Ramos (cell line): ENCODE measurements around the gene TRAPPC3L.

Experiments used
- in situ Hi-C: fragments of 300-500 bp; cut with MboI; formaldehyde crosslinking; loops from one replicate; pipeline ENCODE4 v1.14.3; 2022; ENCODE audit warnings: low sequenced_read_pairs; ENCODE audit not compliant: unreplicated experiment

TRAPPC3L gene

GRCh38 chr6:116560130-116560529, 14.6 kb upstream of the TRAPPC3L start:
- in situ Hi-C loops = no loop called here

- in situ Hi-C loops = no loop called here
Observed at GRCh38 chr6:116557893-116558292, 12.4 kb upstream of the TRAPPC3L start.

DNA sequence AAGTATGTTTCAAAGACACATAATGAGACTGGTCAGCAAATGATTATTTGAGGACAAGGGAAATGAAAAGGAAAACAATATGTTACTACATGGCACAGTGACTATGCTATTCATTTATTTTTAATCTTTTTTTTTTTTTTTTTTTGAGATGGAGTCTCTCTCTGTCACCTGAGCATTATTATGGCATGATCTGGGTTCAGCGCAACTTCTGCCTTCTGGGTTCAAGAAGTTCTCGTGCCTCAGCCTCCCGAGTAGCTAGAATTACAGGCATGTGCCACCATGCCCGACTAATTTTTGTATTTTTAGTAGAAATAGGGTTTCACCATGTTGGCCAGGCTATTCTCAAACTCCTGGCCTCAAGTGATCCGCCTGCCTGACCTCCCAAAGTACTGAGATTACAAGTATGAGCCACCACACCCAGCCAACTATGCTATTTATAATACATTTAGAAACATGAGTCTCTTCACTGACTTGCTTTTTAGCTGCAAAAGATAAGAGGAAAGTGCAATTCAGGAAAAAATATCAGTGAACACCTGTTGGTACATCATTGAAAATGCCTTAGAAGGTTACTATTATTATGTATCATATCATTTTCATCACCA, 11.4 kb upstream of the TRAPPC3L start:
- in situ Hi-C loops = no loop called here

GRCh38 chr6:116556065-116556464, 10.6 kb upstream of the TRAPPC3L start:
- in situ Hi-C loops = no loop called here

GRCh38 chr6:116553451-116553850, 8.0 kb upstream of the TRAPPC3L start, which contains the start of gene CALHM4:
TSS of gene CALHM4 (plus strand) at chr6:116553751. CDS start at chr6:116553794, 43 bp downstream.
- in situ Hi-C loops = no loop called here

DNA sequence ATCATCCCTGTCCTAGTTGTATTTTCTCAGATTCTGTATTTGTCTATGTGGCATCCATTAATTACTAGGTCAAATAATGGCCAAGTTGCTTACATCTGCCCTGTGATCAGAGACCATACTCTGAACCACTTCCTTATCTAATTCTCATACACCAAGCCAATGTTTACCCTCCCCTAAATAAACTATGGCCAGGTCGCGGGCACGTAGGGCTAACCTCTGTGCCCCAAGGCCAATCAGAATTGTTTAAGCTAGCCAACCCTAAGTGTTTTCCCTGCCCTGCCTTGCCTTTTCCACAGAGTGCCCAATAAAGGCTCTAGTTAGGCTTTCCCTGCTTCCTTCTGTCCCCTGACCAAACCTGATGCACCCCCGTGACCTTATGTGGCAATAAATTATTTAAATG, 5.3 kb upstream of the TRAPPC3L start:
- in situ Hi-C loops = no loop called here

DNA sequence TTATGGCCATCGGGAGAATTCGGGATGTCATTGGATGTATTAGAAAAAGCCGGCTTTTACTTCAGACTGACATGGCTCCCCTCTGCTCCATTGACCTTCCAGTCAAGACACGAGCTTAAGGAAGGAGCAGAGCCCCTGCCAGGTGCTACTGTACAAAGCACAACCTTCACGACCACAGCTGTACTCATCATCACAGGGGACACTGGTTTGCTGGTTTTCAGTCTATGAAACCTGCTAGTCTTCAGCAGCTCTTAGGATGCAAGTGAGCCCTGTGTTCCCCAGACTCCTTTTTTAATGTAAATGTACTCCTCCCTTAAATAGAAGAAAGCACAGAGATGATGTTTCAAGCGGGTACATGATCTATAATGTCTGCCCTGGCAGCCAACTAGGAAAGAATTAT, 1.9 kb upstream of the TRAPPC3L start:
- in situ Hi-C loops = loop anchor here (10.0 kb wide), 1 partner anchor 253 kb away; no protein-coding TSS in a partner anchor

GRCh38 chr6:116543149-116543548, 2.3 kb downstream of the TRAPPC3L start:
- in situ Hi-C loops = loop anchor here (10.0 kb wide), 1 partner anchor 248 kb away; no protein-coding TSS in a partner anchor

- in situ Hi-C loops = loop anchor here (10.0 kb wide), 1 partner anchor 248 kb away; no protein-coding TSS in a partner anchor
Observed at GRCh38 chr6:116542426-116542825, 3.1 kb downstream of the TRAPPC3L start.

DNA sequence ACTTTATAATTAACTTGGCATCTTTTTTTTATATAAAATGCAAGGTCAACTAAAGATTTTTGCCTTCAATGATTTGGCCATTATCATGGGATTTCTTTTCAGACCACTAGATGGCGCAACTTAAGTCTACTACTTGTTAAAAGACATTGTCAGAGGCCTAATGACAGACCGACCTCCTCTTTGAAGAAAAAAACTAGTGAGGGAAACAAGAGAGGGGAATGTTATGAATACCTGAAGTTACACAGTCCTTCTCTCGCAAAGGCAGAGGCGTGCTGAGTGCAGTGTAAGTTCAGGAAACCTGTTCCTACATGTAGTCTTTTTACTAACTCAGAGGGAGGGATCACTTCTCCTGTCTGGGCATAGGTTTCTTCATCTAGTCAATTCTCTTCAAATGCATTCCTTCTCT, 9.3 kb downstream of the TRAPPC3L start:
- in situ Hi-C loops = no loop called here

DNA sequence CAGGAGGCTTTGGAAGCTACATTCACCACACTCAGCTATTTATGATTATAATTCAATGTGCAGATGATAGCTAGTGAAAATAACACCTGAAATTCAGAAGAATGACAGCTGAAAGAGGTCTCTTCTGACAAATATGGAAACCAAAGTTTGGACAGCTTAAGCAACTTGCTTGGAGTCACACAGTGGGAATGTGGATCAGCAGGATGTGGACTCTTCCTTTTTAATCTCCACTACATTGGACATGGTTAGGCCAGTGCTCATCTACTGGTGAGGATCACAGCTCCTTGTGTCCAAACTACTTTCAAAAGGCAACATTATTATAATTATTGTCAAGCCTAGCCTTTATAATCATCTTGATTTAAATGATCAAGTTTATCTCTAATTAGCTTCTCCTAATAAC, 10.4 kb downstream of the TRAPPC3L start:
- in situ Hi-C loops = no loop called here

DNA sequence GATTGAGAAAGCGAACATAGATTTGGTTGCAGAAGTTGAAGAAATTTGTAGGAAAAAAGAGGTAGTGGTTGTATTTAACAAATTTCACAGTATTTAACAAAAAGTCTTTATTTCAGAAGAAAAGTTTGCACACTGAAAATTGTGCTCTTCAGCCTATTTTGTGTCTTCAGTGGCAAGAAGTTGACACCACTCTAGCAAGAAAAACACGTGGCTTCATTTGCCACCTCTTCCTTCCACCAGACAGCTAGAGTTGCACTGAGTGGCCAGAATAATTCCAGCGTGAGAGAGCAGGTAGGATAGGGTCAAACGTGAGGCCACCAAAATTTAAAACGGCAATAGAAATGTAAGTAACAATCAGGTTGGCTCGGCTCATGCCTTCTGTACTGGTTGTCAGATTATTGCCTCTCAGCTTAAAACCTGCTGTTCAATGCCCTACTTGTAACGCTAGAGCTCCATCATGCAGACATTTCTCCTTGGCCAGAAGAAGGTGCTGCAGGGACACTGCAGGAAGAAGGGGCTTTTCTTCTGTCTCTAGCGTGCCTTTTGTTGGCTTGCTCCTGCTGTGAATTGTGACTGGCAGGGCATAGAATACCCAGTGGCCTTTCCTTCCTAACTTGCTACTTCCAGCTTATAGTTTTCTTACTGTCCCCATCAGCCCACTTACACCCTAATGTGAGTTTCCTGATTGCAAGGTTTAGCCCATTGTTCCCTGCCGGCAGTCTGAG, 12.1 kb downstream of the TRAPPC3L start:
- in situ Hi-C loops = no loop called here

DNA sequence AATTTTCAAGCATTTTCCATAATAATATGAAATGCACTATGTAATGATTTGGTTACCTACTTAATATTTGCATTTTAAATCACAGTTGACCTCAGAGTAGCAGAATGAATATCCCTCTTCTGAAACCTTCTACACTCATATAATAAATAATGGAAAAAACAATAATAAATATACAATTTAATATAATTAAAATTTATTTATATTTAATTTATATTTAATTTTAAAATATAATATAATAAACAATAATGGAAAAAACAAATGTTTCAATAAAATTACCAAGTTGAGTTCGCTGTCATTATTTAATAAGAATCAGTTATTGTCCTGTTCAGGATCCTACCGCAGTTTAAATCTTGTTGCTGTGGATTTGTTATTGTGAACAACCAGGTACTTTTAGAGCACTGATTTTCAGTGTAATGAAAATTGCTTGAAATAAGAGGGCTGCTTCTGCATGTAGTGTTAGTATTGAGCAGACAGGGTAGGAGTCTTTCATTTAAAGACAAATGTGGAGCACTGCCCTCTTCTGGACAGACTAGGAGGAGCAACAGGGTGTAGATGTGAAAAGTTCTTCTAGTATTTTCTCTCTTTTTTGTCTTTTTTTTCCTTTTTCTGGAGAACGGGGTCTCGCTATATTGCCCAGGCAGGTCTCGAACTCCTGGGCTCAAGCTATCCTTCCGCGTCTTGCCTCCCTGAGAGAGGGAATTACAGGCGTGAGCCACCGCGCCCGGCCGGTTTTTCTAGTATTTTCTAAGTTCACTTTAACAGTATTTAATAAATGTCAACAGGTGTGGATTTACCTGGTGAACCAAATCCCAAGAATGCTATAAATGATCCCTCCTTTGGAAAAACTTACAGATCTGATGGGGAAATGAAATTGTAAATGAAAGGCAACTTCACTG, 13.6 kb downstream of the TRAPPC3L start:
- in situ Hi-C loops = no loop called here

GRCh38 chr6:116530436-116530835, 15.0 kb downstream of the TRAPPC3L start:
- in situ Hi-C loops = no loop called here

DNA sequence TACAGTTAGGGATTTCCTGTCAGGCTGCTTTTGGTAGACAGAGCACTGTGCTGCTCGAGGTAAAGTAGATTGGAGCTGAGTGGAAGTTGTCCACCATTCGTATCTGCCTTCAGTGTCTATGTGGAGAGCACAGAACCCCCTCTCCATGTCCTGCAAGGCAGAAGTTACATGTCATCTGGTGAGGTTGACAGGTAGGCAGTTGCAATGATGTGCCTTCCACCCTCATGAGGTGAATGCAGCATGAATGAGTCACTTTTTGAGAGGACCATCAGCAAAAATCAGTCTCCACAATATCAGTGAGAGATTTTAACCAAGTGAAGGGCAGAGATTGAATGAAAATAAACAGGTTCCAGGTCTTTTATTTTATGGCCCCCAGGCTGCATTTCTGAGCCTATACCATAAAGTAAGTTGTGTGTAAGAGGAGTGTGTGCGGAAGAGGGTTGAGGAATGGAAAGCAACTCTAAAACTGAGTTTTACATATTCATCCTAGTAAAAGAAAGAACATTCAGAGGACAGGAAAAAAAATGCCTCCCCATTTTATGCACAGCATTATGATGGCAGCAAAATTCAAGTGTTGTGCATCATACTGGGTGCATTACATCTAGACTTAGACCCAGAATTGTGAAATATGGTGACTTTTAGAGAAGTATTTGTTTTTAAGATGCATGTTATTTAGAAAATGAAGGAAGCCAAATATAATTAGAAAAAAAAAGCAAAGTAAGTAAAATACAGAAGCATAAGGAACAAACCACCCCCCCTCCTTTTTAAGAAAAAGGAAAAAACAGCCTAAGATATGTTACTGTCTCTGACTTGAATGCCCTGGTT, 15.8 kb downstream of the TRAPPC3L start:
- in situ Hi-C loops = no loop called here

DNA sequence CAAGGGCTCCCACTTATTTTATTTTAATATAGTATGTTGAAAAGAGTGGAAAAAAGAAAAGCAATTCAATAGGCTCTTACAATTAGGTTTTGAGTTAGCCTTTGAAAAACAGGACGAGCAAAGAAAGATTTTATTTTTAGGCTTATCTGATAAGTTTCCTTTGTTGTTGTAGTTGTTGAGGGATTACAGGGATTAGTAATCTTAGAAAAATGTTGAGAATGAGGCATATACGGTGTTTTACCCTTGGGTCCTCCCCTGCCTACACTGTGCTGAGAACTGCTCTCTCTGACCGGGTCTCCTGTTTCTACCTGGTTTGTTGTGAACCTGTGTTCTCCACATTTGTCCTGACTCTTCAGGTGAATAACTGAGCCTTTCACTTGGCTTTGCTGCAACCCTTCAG, 16.7 kb downstream of the TRAPPC3L start:
- in situ Hi-C loops = no loop called here

- in situ Hi-C loops = no loop called here
Observed at GRCh38 chr6:116528133-116528532, 17.4 kb downstream of the TRAPPC3L start.

- in situ Hi-C loops = no loop called here
Observed at GRCh38 chr6:116524236-116524635, 21.2 kb downstream of the TRAPPC3L start.

DNA sequence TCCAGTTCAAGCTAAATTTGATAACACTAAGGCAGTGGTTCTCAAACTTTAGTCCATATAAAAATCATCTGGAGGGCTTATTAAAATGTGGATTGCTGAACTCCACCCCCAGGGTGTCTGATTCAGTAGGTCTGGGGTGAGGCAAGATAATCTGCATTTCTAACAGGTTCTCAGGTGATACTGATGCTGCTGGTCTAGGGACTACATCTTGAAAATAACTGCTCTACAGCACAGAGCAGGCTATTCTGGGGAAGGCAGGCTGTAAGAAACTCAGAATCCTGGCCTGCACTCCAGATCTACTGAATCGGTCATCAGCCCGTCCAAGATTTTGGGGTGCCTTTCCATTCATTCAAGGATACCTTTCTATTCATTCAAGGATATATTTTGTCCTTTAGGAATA, 22.6 kb downstream of the TRAPPC3L start:
- in situ Hi-C loops = no loop called here
